HG03139 (cell line): ENCODE results near the gene ART5.
"Not testable (repeated sequence)": the region's sequence is repeated elsewhere in the genome, so short reads cannot be mapped to it uniquely, and the experiment has no call there.

Experiments used
- ATAC-seq: cut with Tn5 transposase; IDR thresholded peaks from one replicate; pipeline ENCODE4 v1.9.1; 2021; ENCODE audit not compliant: unreplicated experiment

ART5 gene

DNA sequence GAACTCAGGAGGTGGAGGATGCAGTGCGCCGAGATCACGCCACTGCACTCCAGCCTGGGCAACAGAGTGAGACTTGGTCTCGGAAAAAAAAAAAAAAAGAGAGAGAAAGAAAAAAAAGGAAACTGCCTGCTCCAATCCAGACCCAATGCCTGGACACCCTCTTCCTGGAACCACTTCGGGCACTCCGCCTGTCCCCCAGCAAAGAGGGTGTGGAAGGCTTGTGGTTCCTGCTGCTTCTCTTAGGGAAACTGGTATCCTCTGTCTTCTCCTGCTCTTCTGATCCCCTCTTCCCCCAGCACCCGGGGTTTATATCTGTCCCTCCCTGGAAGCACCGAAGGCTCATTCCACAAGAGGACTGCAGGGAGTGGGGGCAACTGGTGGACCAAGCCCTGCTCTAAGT lies 16.5 kb upstream of the ART5 start:
- ATAC-seq, result no peak

DNA sequence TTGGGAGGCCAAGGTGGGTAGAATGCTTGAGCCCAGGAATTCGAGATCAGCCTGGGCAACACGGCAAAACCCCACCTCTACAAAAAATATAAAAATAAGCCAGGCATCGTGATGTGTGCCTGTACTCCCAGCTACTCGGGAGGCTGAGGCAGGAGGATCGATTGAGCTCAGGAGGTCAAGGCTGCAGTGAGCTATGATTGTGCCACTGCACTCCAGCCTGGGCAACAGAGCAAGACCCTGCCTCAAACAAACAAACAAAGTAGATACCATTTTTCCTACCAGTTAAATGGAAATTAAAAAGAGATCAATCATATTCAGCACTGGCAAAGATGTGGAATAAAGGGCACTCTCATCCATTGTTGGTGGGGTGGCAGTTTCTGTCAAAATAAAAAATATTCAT lies 15.5 kb upstream of the ART5 start:
- ATAC-seq, result not testable (repeated sequence)

- ATAC-seq, result no peak
These were observed 13.8 kb upstream of the ART5 start for GRCh38 chr11:3655547-3655946.

- not testable (repeated sequence) for ATAC-seq
These were observed 10.7 kb upstream of the ART5 start for GRCh38 chr11:3652514-3652913.

GRCh38 chr11:3649374-3649773 lies 7.6 kb upstream of the ART5 start:
- ATAC-seq, result not testable (repeated sequence)

DNA sequence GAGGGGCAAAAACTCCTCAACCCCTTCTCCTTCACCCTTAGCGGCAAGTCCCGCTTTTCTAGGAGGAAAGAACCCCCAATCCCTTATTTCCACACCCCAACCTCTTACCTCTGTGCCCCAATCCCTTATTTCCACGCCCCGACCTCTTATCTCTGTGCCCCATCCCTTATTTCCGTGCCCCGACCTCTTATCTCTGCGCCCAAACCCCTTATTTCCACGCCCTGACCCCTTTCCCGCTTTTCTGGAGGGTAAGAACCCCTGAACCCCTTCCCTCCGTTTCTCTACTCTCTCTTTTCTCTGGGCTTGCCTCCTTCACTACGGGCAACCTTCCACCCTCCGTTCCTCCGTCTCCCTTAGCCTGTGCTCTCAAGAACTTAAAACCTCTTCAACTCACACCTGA lies 7.1 kb upstream of the ART5 start:
- not testable (repeated sequence) for ATAC-seq

- ATAC-seq, result no peak
These were observed 3.8 kb upstream of the ART5 start for GRCh38 chr11:3645552-3645951.

GRCh38 chr11:3644817-3645235 lies 3.0 kb upstream of the ART5 start, which contains the start of gene ART1:
Gene ART1 (plus strand): TSS chr11:3645128. CDS start chr11:3659214, 14,086 bp downstream.
- ATAC-seq, result no peak

GRCh38 chr11:3643102-3643546 lies 1.3 kb upstream of the ART5 start:
- ATAC-seq, result not testable (repeated sequence)

GRCh38 chr11:3642071-3642951 lies 519 bp upstream of the ART5 start:
- no peak for ATAC-seq

- no peak for ATAC-seq
These were observed 601 bp downstream of the ART5 start for GRCh38 chr11:3641191-3641590.

DNA sequence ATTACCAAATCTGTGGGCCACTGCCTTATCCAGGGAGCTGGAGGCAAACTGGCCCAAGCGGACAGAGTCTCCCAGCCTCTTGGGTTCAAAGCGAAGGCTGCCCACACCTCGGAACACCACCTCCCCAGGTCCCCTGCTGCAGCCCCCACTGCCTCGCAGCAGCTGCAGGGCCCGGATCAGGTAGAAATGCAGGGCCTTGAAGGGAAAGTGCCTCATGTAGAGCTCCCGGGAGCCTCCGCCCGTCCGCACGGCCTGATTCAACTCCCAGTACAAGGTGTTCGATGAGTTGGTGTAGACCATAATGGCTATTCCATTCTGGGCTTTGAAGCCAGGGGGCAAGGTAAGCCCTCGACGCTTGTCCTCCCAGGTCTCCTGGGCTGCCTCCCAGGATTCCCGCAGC lies 2.0 kb downstream of the ART5 start:
- ATAC-seq, result no peak

- ATAC-seq, result no peak
These were observed 3.3 kb downstream of the ART5 start for GRCh38 chr11:3638513-3638912.

- no peak for ATAC-seq
These were observed 4.6 kb downstream of the ART5 start for GRCh38 chr11:3637201-3637600.

DNA sequence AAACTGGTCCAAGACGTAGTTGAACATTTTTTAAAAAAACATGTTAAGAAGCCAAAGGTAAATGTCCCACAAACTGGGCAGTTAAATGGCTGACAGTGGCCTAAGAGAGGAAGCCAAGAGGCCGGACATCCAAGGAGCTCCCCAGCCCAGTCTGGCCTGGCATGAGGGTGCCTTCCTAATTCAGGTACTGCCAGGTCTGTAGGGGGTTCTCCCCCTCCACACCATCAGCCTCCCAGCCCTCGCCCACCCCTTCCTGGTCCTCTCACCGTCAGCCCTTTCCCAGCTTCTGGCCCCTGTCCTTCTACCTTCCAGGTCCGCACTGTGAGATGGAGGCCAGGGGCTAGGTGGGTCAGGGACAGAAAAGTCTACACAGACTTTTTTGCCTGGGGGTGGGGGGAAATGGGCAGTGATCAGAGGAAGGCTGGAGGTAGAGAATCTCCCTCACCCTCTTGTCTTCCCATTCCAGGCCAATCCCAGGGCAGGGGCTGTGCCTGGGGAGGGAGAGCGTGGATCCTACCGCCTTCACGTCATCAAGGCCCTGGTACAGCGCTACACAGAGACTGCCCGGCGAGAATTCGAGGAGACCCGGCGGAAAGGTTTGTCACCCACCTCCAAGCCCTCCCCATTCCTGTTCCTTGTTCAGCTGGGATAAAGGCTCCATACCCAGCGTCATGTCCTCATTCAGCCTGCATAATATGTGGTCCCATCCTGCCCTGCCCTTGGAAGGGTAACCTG lies 6.0 kb downstream of the ART5 start:
- ATAC-seq, result no peak

DNA sequence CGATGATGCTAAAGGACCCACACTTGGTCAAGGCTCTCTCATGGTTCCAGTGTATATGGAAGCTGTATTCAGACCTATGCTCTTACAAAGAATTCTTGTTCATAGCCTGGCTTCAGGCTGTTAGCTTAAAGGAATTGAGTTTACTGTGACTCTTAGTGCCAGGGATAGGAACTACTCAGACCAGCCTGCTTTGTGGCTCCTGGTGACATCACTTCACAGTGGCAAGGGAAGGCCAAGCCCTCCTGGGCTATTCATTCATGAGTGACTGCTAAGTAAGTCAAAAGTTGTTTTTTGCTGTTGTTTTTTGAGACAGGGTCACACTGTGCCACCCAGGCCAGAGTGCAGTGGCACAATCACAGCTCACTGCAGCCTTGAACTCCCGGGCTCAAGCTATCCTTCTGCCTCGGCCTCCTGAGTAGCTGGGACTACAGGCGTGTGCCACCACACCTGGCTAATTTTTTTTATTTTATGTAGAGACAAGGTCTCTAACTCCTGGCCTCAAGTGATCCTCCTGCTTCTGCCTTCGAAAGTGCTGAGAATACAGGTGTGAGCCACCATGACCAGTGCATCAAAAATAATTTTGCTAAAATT lies 9.6 kb downstream of the ART5 start:
- no peak for ATAC-seq

DNA sequence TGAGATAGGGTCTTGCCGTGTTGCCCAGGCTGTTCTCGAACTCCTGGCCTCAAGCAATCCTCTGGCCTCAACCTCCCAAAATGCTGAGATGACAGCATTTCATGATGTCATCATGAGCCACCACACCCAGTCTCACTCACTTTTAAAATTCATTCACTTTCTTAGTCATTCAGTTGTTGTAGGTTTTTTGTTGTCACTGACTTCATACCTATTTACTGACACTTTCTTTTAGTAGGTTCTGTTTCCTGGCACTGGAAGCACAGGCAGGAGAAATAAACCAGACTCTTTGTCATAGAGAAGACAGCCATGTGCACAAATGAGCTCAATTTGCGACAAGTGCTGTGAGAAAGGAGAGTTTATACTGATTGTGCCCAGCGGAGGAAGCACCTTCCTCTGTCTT lies 10.5 kb downstream of the ART5 start:
- ATAC-seq, result no peak

- no peak for ATAC-seq
These were observed 14.5 kb downstream of the ART5 start for GRCh38 chr11:3627291-3627690.

- no peak for ATAC-seq
These were observed 15.4 kb downstream of the ART5 start for GRCh38 chr11:3626250-3626960.

GRCh38 chr11:3623767-3624458 lies 17.9 kb downstream of the ART5 start:
- ATAC-seq, result no peak
